Esophagus squamous epithelium (tissue), 5 donors: Measurements from ENCODE around the gene HYDIN. TPM values are rescaled to one million over a fixed set of nuclear protein-coding genes. Genes with fewer than 3 reads are reported as not detected.
"Not testable (repeated sequence)": the region's sequence is repeated elsewhere in the genome, so short reads cannot be mapped to it uniquely, and the experiment has no call there.

Source experiments
- DNase-seq: peaks from one replicate; lab custom pipeline; 2025; lab: John Stamatoyannopoulos, UW
- H3K27ac ChIP-seq, 4 donors: fragments of 200-600 bp; sonication (generic); one replicate each; pipeline ENCODE4 v1.5.1; 2016 to 2019; ENCODE audit warnings: mild to moderate bottlenecking in 1 of 4
- H3K27me3 ChIP-seq, 4 donors: fragments of 200-600 bp; sonication (generic); 1 replicate in 3 of 4; 2 replicates in 1 of 4; pipeline versions ENCODE4 v1.5.1 to v1.6.0; 2017 to 2021; ENCODE audit warnings: antibody characterized with exemption in 1 of 4
- H3K36me3 ChIP-seq, 3 donors: fragments of 200-600 bp; sonication (generic); one replicate each; pipeline ENCODE4 v1.5.1; 2016 to 2019
- H3K4me1 ChIP-seq, 3 donors: fragments of 200-600 bp; sonication (generic); one replicate each; pipeline ENCODE4 v1.5.1; 2017 to 2019
- H3K4me3 ChIP-seq, 4 donors: fragments of 200-600 bp; sonication (generic); 1 replicate in 3 of 4; 2 replicates in 1 of 4; pipeline ENCODE4 v1.5.1; 2016 to 2019; ENCODE audit warnings: mild to moderate bottlenecking in 2 of 4, moderate library complexity in 1 of 4
- H3K9me3 ChIP-seq, 3 donors: fragments of 200-600 bp; sonication (generic); one replicate each; pipeline ENCODE4 v1.5.1; 2016 to 2019
- WGBS, 2 donors: methylation state at CpG; one replicate each; pipeline ENCODE4 v1.1.5; 2018; 5-methylcytosine and 5-hydroxymethylcytosine counted together
- intact Hi-C: fragments of 100-400 bp; cut with DNase I; formaldehyde crosslinking; loops from one replicate; pipeline ENCODE4 v1.15.0; 2022
- total RNA-seq, 4 donors: library from RNA; depleted of rRNA; stranded (reverse); fragments of >200 nt; gene quantifications; one replicate each; pipeline ENCODE4 v1.1.0, GENCODE V29; 2016
- donor health status: DM: yes; HTN: yes; CAD: no.

Gene HYDIN
- total RNA-seq, 4 donors from 2014 or later: 0.23 to 2.4 (median 0.38) TPM; not detected in 1

DNA sequence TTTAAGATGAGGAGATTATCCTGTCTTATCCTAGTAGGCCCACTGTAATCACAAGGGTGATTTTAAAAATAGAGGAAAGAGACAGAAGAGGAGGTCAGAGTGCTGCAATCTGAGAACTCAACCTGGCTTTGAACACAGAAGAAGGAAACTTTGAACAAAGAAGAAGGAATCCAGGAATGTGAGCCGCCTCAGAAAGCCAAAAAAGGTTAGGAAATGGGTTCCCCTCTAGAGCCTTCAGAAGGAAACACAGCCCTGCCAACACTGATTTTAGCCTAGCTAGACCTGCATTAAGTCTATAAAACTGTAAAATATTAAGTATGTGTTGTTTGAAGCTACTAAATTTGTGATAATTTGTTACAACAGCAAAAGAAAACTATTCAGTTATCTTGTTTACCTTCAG is 149.7 kb downstream of the HYDIN start:
- H3K4me1 ChIP-seq, H3K9me3 ChIP-seq, intact Hi-C loops, H3K36me3 ChIP-seq, H3K27ac ChIP-seq, H3K27me3 ChIP-seq, DNase-seq, H3K4me3 ChIP-seq: not testable (repeated sequence)
- WGBS, 2 donors: 10 to 33% methylated on average over 1 of the region's 1 CpG

DNA sequence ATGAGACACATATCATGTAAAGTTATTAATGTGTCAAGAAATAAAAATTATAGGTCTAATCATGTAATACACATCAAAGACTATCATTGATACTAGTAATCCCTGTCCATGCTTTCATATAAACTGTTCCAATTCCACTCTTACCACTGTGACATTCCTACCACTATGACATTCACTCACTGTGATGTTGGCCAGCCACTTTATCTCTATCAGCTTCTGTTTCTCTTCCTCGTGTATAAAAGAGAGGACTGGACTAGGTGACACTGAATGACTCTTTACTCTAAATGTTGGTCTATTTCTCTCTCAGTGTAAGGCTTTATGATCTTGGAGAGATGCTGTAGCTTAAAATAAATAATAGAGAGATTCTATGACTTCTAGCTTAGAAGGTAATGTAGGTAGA is 150.3 kb downstream of the HYDIN start:
- WGBS, 2 donors: no CpG with 5 or more reads among the region's 1 CpG
- intact Hi-C loops, H3K36me3 ChIP-seq, H3K4me3 ChIP-seq, H3K9me3 ChIP-seq, DNase-seq, H3K27me3 ChIP-seq, H3K27ac ChIP-seq, H3K4me1 ChIP-seq: not testable (repeated sequence)

DNA sequence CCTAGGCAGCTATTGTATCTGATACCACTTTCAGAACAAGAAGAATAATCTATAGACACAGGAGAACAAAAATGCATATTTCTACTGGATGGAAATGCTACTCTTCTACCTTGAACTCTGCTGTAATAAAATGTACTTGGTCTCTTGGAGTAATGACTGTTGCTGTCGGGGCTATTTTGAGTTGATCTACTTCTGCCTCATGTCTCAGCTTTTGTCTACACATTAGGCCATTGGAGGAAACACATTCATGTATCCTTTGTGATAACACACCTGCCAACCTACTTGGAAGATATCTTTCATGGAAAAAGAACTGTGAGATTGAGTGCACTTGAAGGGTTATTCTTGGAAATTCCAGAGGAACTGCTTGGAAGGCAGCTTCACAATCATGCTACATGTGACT is 159.9 kb downstream of the HYDIN start:
- H3K4me3 ChIP-seq, H3K27me3 ChIP-seq, H3K36me3 ChIP-seq, H3K9me3 ChIP-seq, H3K27ac ChIP-seq, DNase-seq, intact Hi-C loops, H3K4me1 ChIP-seq: not testable (repeated sequence)
- WGBS, 2 donors: no CpG with 5 or more reads among the region's 1 CpG

DNA sequence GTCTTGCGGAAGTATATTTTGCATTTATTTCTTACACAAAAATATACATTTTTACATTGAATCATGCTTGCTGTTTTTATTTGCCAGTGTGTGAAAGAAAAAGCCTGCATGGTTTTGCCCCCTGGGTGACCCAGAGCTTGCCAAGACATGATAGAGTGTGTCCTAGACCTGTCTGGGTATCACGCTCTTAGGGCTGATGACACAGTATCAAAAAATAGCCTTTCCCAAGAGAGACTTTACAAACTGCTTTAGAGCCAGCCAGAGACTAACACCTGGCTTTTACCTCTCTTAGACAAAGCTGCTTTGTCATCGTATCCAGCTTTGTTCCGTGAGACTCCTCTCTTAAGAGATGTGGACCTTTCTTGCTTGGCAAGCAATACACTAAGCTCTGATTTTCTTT is 160.7 kb downstream of the HYDIN start:
- H3K9me3 ChIP-seq, DNase-seq, intact Hi-C loops, H3K27me3 ChIP-seq, H3K4me3 ChIP-seq, H3K4me1 ChIP-seq, H3K27ac ChIP-seq, H3K36me3 ChIP-seq: not testable (repeated sequence)
- WGBS, 2 donors: 60 to 63% methylated on average over 4 of the region's 4 CpGs

DNA sequence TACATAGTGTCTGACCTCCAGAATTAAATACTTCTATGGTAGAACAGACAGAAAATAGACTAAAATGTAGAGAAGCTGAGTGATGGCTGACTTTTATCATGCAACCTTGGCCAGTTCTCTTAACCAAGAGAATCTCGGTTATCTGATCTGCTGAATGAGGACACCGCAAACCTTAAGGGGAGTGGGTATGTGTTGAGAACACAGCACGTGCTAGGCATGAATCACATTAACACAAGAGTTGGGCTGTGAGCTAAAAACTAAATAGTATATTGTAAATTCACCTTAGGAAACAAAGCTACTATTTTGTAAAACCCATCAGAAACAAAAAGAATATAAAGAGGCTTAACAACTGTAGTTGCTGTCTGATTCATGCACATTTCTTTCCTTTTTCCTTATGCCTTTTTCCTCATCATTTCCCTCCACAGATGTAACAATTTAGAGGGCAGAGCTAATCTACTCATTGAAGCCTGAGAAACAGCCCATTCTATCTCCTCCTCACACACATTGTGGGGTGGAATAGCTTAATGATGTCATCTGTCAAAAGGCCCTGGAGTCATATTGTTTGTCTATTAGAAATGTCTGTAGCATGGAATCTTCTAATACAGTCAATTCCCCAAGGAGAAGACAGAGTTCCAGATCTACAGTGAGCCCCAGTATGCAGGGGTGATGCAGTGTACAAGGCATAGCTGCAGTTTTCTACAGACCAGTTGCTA is 176.5 kb downstream of the HYDIN start:
- H3K27me3 ChIP-seq, H3K27ac ChIP-seq, H3K4me3 ChIP-seq, intact Hi-C loops, H3K9me3 ChIP-seq, H3K4me1 ChIP-seq, DNase-seq, H3K36me3 ChIP-seq: not testable (repeated sequence)
- WGBS, 2 donors: 72 to 79% methylated on average over 3 of the region's 3 CpGs

DNA sequence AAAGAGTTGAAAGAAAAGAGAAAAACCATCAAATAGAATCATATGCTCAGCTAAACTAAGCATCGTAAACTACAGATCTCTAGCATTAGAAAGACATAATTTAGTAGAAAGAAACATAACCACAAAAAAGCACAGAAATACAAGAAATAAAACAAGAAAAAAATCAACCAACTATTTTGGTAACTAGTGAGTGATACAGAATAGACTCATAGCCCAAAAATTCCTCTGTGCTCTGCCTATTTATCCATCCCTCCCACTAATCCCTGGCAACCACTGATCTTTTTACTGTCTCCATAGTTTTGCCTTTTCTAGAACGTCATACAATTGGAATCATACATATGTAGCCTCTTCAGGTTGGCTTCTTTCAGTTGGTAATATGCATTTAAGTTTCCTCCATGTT is 180.2 kb downstream of the HYDIN start:
- H3K36me3 ChIP-seq, H3K27ac ChIP-seq, H3K9me3 ChIP-seq, DNase-seq, intact Hi-C loops, H3K4me3 ChIP-seq, H3K4me1 ChIP-seq, H3K27me3 ChIP-seq: not testable (repeated sequence)
- 62 to 64% methylated on average over 2 of the region's 2 CpGs for WGBS, 2 donors

DNA sequence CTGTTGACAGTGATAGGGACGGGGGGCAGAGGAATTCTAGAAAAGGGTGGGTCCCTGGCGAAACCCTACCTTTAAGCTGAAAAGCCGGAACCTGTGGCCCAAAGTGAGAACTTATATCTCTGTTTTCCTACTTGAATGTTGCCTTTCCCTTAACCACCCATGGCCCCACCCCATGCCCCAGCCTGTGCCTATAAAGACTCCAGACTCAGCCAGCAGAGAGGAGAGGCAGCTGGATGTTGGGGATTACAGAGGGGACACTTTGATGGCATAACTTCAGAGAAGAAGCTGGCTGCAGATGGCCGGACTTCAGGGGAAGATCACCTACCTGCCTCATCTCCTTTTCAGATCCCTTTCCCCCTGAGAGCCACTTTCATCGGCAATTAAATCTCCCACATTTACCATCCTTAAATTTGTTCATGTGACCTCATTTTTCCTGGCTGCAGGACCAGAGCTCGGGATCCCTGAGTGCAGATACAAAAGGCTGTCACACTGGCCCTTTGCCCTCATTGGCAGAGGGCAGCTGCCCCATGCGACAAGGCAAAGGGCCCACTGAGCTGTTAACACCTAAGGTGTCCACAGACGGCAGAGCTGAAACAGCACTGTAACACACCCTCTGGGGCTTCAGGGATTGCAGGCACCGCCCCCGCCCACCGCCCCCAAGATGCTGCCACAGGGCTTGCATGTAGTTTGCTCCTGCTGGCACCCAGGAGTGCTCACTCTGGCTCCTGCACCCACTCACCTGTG is 191.0 kb downstream of the HYDIN start:
- 66 to 77% methylated on average over 3 to 4 of the region's 11 CpGs for WGBS, 2 donors
- DNase-seq, H3K4me3 ChIP-seq, H3K27ac ChIP-seq, H3K27me3 ChIP-seq, H3K4me1 ChIP-seq, H3K36me3 ChIP-seq, intact Hi-C loops, H3K9me3 ChIP-seq: not testable (repeated sequence)

DNA sequence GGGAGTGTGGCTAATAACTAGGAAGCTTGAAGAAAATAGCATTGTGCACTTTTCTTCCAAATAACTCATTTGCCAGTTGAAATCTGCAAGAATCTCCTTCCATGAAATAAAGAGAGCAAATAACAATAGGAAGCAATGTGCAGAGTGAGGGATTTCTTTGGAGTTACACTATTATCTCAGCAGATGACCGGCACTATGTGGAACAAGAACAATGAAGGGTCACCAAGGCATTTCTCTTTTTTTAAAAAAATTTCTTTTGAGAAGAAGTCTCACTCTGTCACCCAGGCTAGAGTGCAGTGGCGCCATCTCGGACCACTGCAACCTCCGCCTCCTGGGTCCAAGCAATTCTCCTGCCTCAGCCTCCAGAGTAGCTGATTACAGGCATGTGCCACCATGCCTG is 192.1 kb downstream of the HYDIN start:
- intact Hi-C loops, H3K27me3 ChIP-seq, H3K4me1 ChIP-seq, H3K36me3 ChIP-seq, DNase-seq, H3K4me3 ChIP-seq, H3K9me3 ChIP-seq, H3K27ac ChIP-seq: not testable (repeated sequence)
- WGBS, 2 donors: 89% methylated on average over 3 to 4 of the region's 4 CpGs

DNA sequence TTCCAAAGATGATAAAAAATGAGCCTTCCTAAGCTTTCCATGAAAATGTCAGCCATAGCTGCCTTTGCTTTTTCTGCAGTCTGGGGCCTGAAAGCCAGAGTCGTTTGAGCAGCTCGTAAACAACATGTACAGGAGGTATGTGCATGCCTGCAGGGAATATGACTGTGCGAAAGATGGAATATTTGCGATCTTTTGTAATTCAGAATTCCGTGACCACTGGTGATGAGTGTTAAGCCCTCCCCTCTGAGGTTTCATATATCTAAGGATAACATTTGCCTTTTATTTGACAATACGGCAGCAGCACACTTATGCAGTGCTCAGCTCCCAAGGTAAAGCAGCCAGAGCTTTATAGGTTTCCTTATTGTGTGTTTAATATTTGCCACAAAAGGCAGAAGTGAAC is 192.5 kb downstream of the HYDIN start:
- H3K27ac ChIP-seq, H3K36me3 ChIP-seq, intact Hi-C loops, DNase-seq, H3K27me3 ChIP-seq, H3K4me3 ChIP-seq, H3K9me3 ChIP-seq, H3K4me1 ChIP-seq: not testable (repeated sequence)
- 15 to 54% methylated on average over 5 to 6 of the region's 6 CpGs for WGBS, 2 donors

DNA sequence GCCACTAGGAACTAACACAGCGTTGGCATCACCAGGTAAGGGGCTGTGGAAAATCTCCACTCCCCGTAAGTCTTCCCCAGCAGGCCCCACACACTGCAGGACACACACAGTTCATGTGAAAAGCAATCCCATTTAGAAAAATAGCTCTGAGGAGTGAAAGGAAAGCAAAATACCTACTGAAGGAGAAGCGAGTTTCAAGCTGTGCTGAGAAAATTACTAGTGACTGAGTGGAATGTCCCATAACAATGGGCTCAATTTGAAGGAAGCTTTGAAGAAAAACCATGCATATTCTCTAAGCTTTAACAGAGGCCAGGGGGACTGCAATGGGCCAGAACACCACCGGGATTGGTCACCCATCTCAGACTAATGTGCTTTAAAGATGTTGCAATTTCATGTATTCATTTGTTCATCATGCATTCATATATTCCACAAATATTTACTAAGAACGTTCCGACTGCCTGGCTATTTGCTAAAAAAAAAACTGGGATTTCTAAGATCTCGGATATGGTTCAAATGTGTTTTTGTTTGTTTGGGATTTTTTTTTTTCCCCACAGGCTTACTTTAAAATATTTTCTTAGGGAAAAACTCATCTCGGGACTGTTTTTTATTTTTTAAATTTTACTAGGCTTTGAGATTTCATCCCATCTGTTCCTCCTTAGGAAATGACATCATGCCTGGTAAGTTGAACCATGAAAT is 202.3 kb downstream of the HYDIN start:
- H3K9me3 ChIP-seq, H3K27ac ChIP-seq, intact Hi-C loops, H3K4me1 ChIP-seq, H3K27me3 ChIP-seq, DNase-seq, H3K36me3 ChIP-seq, H3K4me3 ChIP-seq: not testable (repeated sequence)
- WGBS, 2 donors: 26 to 47% methylated on average over 7 to 8 of the region's 8 CpGs

DNA sequence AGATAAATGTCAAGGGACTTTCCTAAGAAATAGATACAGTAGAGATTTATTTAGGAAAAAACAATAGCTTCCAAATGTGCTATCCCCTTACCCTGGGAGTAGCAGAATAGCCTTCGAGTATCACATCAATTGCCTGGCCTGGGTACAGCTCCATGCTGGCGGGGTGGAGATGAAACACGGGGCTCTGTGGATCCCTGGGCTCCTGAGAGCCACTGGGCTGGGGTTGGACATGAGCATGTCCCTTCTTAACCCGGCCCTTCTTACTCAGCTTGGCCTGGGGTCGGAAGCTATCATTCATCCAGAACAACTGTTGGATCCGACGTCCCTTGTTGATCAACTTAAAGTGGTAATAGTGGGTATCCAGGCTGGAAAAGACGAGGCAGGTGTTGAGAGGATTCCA is 203.0 kb downstream of the HYDIN start:
- H3K36me3 ChIP-seq, DNase-seq, H3K27me3 ChIP-seq, H3K27ac ChIP-seq, H3K9me3 ChIP-seq, H3K4me3 ChIP-seq, intact Hi-C loops, H3K4me1 ChIP-seq: not testable (repeated sequence)
- WGBS, 2 donors: 60% methylated on average over 1 of the region's 8 CpGs; no CpG with 5 or more reads in 1 of the 2 donors

DNA sequence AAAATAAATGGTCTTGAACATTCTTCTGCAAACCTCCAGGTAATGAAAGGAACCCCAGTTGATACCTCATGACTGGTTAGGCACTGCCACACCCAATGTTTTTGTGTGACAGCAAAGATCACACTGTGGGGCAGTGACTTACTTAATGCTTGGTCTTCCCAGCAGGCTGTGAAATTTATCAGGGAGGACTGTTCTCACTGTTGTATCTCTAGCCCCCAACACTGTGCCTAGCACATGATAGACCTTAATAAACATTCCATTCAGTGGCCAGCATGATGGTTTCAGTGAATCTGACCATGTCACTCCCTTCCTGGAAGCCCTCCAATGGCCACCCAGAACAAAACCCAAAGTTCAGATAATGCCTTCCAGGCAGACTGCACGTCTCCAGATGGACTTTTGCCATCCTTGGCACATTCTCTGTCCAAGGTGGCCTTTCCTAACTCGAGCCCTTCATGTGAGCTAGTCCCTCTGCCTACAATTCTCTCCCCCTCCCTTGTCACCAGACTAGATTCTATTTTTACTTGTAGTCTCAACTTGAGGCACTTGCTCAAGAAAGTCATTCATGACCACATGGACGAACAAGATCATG is 206.6 kb downstream of the HYDIN start:
- not testable (repeated sequence) for H3K27ac ChIP-seq, H3K4me3 ChIP-seq, DNase-seq

More for the DNA sequence above, 206.6 kb downstream of the HYDIN start:
- H3K9me3 ChIP-seq, H3K27me3 ChIP-seq, H3K36me3 ChIP-seq, intact Hi-C loops, H3K4me1 ChIP-seq: not testable (repeated sequence)
- 46 to 56% methylated on average over 2 of the region's 3 CpGs for WGBS, 2 donors
